Body of pancreas (tissue), 4 donors: ENCODE results near the gene CHMP2B. TPM values are rescaled to one million over a fixed set of nuclear protein-coding genes. Genes with fewer than 3 reads are reported as not detected.

Experiments used
- ATAC-seq: fragments of 150-250 bp; one replicate; pipeline ENCODE4 v1.9.1; 2016
- DNase-seq, 4 donors: peaks; one replicate each; pipeline ENCODE4 v3.0.0-alpha.2; 2019
- H3K27ac ChIP-seq, 4 donors: fragments of 200-600 bp; sonication (generic); 1 replicate in 3 of 4; 2 replicates in 1 of 4; pipeline versions ENCODE4 v1.5.1 to v1.6.1; 2016 to 2019; ENCODE audit warnings: mild to moderate bottlenecking in 1 of 4, mixed read lengths in 1 of 4, moderate library complexity in 1 of 4
- H3K27me3 ChIP-seq, 2 donors: fragments of 200-600 bp; sonication (generic); one replicate each; pipeline ENCODE4 v1.6.0; 2016; ENCODE audit warnings: mild to moderate bottlenecking in 1 of 2
- H3K36me3 ChIP-seq, 2 donors: fragments of 200-600 bp; sonication (generic); replicated peaks in 1 of 2; 2 replicates each; pipeline ENCODE4 v1.5.1; 2016; ENCODE audit warnings: low read depth in 2 of 2; ENCODE audit not compliant: insufficient read depth in 1 of 2
- H3K4me1 ChIP-seq: fragments of 200-600 bp; sonication (generic); one replicate; pipeline ENCODE4 v1.6.0; 2016
- H3K4me3 ChIP-seq, 2 donors: fragments of 200-600 bp; sonication (generic); 1 replicate in 1 of 2; 2 replicates in 1 of 2; pipeline ENCODE4 v1.5.1; 2016 to 2019
- H3K9me3 ChIP-seq, 3 donors: fragments of 200-600 bp; sonication (generic); 1 replicate in 2 of 3; 2 replicates in 1 of 3; pipeline ENCODE4 v1.5.1; 2016
- POLR2A ChIP-seq, 3 donors: fragments of 450-650 bp; IDR thresholded peaks; one replicate each; pipeline ENCODE4 v1.6.1; 2016; ENCODE audit warnings: antibody characterized with exemption in 3 of 3, mild to moderate bottlenecking in 2 of 3
- WGBS, 2 donors: methylation state at CpG; one replicate each; pipeline ENCODE4 v1.1.5; 2017; 5-methylcytosine and 5-hydroxymethylcytosine counted together
- intact Hi-C: fragments of 100-400 bp; cut with DNase I; formaldehyde crosslinking; loops from one replicate; pipeline ENCODE4 v1.15.1; 2023
- total RNA-seq, 2 donors: library from RNA; depleted of rRNA; stranded (reverse); fragments of >200 nt; gene quantifications; one replicate each; pipeline ENCODE4 v1.1.0, GENCODE V29; 2016
- TF ChIP-seq, protein P1 (sequence below), 7 experiments: fragments of 450-650 bp in 4 of 7; fragments of 200-600 bp in 3 of 7; sonication (generic) in 3 of 7; IDR thresholded peaks; one replicate each; pipeline ENCODE4 v1.5.1; 2016 to 2019; ENCODE audit warnings: antibody characterized with exemption in 7 of 7

The CHMP2B gene
- total RNA-seq, 2 donors from 2014 or later = 22.1 to 33.3 TPM

DNA sequence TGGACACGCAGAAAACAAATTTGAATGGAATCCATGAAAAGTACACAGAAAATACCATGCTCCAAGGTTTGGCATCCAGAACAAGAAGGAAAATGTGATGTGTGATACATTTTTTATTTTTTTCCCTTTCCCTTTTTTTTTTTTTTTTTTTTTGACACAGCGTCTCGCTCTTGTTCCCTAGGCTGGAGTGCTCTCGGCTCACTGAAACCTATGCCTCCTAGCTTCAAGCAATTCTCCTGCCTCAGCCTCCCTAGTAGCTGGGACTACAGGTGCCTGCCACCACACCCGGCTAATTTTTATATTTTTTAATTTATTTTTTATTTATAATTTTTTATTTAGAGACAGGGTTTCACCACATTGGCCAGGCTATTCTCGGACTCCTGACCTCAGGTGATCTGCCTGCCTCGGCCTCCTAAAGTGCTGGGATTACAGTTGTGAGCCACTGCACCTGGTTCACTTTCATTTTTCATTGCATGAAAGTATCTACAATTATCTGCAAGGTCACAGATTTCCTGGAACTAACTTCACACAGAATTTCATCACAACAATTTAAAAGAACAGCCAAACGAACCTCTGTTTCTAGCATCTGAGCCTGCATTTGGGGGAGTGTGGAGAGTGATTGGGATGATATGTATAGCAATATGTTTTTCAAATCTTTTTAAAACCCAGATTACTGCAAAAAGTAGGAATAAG, 41.0 kb downstream of the CHMP2B start:
- peak overlapping the region in 3 of 4 donors; percentile 19 to 75 (median 56) for H3K27ac ChIP-seq
- H3K27me3 ChIP-seq = no peaks in the 10 kb centered on the region
- 33 to 35% methylated on average over 8 of the region's 8 CpGs for WGBS, 2 donors
- H3K9me3 ChIP-seq = no peaks in the 10 kb centered on the region
- peak; percentile 83 for ATAC-seq
- DNase-seq = peak in 3 of 4 donors; percentile 31 to 63 (median 58)
- intact Hi-C loops = no loop called here
- H3K36me3 ChIP-seq = no peaks in the 10 kb centered on the region
- peaks cover 30% of the 10 kb centered on the region for H3K4me1 ChIP-seq
- no peak overlapping the region for H3K4me3 ChIP-seq
- TF ChIP-seq, protein P1, sequence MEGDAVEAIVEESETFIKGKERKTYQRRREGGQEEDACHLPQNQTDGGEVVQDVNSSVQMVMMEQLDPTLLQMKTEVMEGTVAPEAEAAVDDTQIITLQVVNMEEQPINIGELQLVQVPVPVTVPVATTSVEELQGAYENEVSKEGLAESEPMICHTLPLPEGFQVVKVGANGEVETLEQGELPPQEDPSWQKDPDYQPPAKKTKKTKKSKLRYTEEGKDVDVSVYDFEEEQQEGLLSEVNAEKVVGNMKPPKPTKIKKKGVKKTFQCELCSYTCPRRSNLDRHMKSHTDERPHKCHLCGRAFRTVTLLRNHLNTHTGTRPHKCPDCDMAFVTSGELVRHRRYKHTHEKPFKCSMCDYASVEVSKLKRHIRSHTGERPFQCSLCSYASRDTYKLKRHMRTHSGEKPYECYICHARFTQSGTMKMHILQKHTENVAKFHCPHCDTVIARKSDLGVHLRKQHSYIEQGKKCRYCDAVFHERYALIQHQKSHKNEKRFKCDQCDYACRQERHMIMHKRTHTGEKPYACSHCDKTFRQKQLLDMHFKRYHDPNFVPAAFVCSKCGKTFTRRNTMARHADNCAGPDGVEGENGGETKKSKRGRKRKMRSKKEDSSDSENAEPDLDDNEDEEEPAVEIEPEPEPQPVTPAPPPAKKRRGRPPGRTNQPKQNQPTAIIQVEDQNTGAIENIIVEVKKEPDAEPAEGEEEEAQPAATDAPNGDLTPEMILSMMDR (IDR thresholded peaks at IDR 0.05) = no peak
- TF ChIP-seq POLR2A (IDR thresholded peaks at IDR 0.05) = no peak

DNA sequence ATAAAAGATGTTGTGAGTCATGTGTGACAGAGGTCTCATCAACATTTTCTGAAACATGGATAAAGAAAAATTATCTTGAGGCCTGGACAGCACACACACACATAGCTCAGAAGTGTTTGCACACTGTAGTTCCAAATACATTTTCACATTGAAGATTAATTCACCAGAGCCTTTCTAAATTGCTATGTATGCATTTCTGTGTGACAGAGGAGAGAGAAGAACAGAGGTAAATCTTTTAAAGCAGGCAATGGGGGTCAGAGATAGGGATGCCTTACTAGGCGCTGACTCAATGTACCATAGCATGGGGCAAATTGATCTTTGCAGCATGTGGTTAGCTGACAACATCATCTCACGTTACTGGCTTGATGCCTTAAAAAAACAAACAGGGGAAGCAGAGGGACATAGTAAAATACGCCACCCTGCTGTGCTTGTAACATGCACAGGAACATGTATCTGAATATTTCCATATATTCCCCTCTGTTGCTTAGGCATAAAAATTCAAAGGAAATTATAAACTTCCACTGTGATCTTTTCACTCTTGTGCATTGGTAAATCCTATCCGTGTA, 41.6 kb downstream of the CHMP2B start:
- peaks cover 30% of the 10 kb centered on the region for H3K4me1 ChIP-seq
- H3K9me3 ChIP-seq = no peaks in the 10 kb centered on the region
- H3K36me3 ChIP-seq = no peaks in the 10 kb centered on the region
- DNase-seq = peak in 1 of 4 donors; percentile 6
- H3K27ac ChIP-seq = peak overlapping the region in 3 of 4 donors; percentile 19 to 75 (median 56)
- TF ChIP-seq, protein P1 (IDR thresholded peaks at IDR 0.05) = peak in 1 of 7 experiments; percentile 3
- no peak for TF ChIP-seq POLR2A (IDR thresholded peaks at IDR 0.05)
- intact Hi-C loops = no loop called here
- H3K27me3 ChIP-seq = no peaks in the 10 kb centered on the region
- ATAC-seq = peak; percentile 42
- H3K4me3 ChIP-seq = no peak overlapping the region
- WGBS, 2 donors = 32 to 40% methylated on average over 4 of the region's 4 CpGs

DNA sequence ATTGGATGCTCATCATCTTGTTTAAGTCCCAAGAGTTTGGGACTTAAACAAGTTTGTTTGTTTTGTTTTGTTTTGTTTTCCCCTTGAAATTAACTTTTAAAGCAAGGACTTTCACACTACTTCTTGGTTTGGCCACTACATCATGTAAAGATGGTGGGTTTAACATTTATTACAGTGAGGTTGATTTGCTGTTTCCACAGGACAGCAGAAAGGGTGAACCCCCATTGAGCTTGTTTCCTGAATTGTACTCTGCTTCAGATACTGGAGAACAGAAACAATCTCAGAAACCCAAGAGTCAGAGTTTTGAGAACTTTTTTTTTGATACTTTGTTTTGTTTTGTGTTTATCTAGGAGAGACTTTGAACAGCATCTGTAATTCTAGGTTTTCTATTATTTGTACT, 42.6 kb downstream of the CHMP2B start:
- ATAC-seq (no peak), DNase-seq (no peak)
- no peak overlapping the region for H3K4me3 ChIP-seq
- H3K27me3 ChIP-seq = no peaks in the 10 kb centered on the region
- peak overlapping the region in 3 of 4 donors; percentile 19 to 75 (median 29) for H3K27ac ChIP-seq
- H3K4me1 ChIP-seq = peaks cover 30% of the 10 kb centered on the region
- H3K36me3 ChIP-seq = no peaks in the 10 kb centered on the region
- no peaks in the 10 kb centered on the region for H3K9me3 ChIP-seq
- TF ChIP-seq, protein P1 (IDR thresholded peaks at IDR 0.05) = no peak
- TF ChIP-seq POLR2A (IDR thresholded peaks at IDR 0.05) = no peak
- intact Hi-C loops = no loop called here

DNA sequence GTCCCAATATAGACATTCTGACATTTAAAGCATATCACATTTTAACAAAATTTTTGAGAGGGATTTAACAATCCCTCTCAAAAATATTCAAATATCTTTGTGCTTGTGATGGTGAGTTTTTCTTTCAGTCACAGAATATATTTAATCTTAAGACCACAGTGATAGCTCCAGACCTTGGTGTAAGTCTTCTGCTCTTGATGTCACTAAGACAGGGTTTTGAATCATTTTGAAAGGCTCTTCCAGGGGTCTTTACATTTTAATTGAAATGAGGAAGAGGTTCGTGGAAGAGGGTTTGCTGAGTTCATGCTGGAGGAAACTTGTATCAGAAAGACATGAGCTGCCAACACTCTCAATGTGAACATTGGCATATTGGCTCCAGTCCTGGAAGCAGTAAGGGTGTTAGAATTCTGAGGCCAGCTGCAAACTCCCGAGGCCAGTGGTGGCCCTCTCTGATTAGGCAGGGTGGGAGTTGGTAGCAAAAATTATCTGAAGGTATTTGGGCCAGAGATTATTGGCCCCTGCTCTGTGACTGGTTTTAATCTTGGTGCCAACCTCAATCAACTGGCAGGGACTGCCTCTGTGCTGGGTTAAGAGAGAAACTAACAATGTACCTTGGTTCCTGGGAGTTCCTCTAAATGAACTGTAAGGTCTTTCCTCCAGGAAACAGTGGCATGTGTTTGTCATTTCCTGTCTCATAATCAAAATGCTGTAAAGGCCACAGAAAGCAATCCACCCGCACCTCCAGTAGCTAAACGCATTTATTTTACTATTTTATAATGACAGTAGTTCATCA, 44.0 kb downstream of the CHMP2B start:
- 40 to 51% methylated on average over 4 of the region's 4 CpGs for WGBS, 2 donors
- peak in 2 of 4 donors; percentile 16 to 30 for DNase-seq

More for the DNA sequence above, 44.0 kb downstream of the CHMP2B start:
- ATAC-seq = peak; percentile 50
- no peak overlapping the region for H3K4me3 ChIP-seq
- peaks cover 30% of the 10 kb centered on the region for H3K4me1 ChIP-seq
- no peak for TF ChIP-seq POLR2A (IDR thresholded peaks at IDR 0.05)
- TF ChIP-seq, protein P1 (IDR thresholded peaks at IDR 0.05) = no peak
- H3K9me3 ChIP-seq = no peaks in the 10 kb centered on the region
- intact Hi-C loops = no loop called here
- H3K27me3 ChIP-seq = no peaks in the 10 kb centered on the region
- H3K27ac ChIP-seq = peak overlapping the region in 1 of 4 donors; percentile 75
- H3K36me3 ChIP-seq = no peaks in the 10 kb centered on the region
